NCI-H1092 (cell line): Measurements from ENCODE around the gene AKR1C8.
"Not testable (repeated sequence)": the region's sequence is repeated elsewhere in the genome, so short reads cannot be mapped to it uniquely, and the experiment has no call there.

Experiments used
- DNase-seq: peaks from one replicate; lab custom pipeline; 2025; lab: John Stamatoyannopoulos, UW

AKR1C8 gene

GRCh38 chr10:5184987-5185775 is at the start of gene AKR1C8:
Gene AKR1C8 (minus strand): TSS chr10:5185150. CDS start chr10:5185104, 46 bp downstream.
- DNase-seq: no peak

- no peak for DNase-seq
These were observed 49.3 kb upstream of the AKR1C8 start for GRCh38 chr10:5234106-5234860.

- DNase-seq: no peak
These were observed 48.4 kb upstream of the AKR1C8 start for GRCh38 chr10:5233324-5233723.

DNA sequence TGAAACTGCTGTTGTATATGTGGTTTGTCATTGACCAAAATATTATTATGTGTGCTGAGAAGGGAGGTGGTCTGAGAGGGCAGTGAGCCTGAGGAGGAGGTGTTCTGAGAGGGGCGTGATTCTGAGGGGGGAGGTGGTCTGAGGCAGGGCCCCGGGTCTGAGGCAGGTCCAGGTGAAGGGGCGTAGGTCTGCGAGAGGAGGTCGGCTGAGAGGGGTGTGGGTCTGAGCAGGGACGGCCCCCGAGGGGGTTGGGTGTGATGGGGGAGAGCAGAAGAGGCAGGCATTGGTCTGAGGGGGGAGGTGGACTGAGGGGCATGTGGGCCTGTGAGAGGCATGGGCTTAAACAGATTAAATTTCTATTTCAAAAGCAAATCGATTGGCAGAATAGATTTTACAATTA is 44.1 kb upstream of the AKR1C8 start:
- no peak for DNase-seq

DNA sequence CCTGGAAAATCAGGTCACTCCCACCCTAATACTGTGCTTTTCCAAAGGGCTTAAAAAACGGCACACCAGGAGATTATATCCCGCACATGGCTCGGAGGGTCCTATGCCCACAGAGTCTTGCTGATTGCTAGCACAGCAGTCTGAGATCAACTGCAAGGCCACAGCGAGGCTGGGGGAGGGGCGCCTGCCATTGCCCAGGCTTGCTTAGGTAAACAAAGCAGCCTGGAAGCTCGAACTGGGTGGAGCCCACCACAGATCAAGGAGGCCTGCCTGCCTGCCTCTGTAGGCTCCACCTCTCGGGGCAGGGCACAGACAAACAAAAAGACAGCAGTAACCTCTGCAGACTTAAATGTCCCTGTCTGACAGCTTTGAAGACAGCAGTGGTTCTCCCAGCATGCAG is 38.0 kb upstream of the AKR1C8 start:
- DNase-seq: not testable (repeated sequence)

DNA sequence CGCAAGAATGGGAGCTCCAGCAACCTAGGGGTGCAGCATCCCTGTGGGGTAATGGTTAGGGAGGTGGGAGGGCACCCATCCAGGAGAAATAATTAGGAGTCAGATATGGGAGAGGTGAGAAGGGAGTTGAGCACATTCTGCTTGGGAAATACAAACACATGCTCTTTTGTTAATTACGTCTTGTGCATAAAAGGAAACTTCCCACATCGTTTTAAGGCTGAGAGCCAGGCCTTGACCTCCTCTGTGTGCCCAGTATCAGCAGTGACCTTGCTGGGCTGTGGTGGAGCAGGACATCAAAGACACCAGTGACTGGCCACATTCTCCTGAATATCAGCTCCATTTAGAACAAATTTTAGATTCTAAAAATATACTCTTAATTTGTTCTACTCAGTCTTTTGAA is 34.3 kb upstream of the AKR1C8 start:
- no peak for DNase-seq

DNA sequence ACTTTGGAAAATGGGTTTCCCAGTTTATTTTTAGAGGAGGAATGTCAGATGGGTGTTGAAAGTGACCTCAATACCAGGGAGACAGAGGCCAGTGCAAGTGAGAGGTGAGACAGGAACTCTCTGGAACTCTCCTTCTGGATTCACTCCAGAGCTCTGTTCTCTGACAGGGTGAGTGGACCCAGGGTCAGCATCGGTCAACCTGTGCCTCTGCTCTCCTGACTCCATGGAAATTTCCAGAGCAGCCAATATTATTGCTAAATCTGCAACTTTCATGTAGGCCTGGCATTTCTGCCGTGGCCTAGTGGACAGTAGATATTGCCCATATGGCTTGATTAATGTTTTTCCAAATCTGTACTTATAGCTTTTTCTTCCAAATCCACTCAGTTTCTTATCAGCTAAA is 31.9 kb upstream of the AKR1C8 start:
- no peak for DNase-seq

GRCh38 chr10:5211696-5212536 is 27.0 kb upstream of the AKR1C8 start:
- DNase-seq: no peak

GRCh38 chr10:5210261-5210660 is 25.3 kb upstream of the AKR1C8 start:
- DNase-seq: not testable (repeated sequence)

GRCh38 chr10:5209776-5210175 is 24.8 kb upstream of the AKR1C8 start:
- DNase-seq: not testable (repeated sequence)

GRCh38 chr10:5206799-5207198 is 21.8 kb upstream of the AKR1C8 start:
- no peak for DNase-seq

GRCh38 chr10:5199398-5199797 is 14.4 kb upstream of the AKR1C8 start:
- DNase-seq: no peak

- DNase-seq: no peak
These were observed 13.4 kb upstream of the AKR1C8 start for GRCh38 chr10:5198386-5198785.

DNA sequence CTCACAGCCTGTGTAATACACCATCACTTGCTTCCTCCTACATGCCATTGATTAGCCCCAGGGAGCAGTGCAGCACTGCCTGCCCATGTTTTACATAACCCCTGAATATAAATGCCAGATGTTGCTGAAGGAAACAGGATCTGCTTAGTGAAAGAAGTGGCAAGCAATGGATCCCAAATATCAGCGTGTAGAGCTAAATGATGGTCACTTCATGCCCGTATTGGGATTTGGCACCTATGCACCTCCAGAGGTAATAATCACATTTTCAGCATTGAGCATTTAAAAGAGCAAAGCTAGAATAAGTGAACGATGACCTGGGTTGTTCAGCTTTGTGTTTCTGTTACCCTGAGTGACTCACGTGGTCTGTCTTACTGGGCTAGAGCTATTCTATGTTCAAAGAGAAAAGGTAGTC is 11.8 kb upstream of the AKR1C8 start, which contains the start of gene AKR1C4:
Gene AKR1C4 (plus strand): TSS at position 136 of the 412 bp plus-strand sequence. CDS start 31 bp downstream, at position 167.
- DNase-seq: no peak

GRCh38 chr10:5195727-5196374 is 10.9 kb upstream of the AKR1C8 start:
- no peak for DNase-seq

DNA sequence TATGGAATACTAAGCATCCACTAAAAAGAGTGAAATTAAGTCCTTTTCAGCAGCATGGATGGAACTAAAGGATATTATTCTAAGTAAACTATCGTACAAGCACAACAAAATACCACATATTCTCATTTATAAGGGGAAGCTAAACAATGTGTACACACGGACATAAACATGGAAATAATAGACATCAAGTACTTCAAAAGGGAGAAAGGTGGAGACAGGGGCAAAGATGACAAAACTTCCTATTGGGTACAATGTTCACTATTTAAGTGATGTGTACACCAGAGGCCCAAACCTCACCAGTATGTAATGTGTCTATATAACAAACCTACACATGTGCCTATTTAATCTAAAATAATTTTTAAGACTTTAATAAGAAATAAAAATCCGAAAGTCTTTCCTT is 9.5 kb upstream of the AKR1C8 start:
- no peak for DNase-seq

DNA sequence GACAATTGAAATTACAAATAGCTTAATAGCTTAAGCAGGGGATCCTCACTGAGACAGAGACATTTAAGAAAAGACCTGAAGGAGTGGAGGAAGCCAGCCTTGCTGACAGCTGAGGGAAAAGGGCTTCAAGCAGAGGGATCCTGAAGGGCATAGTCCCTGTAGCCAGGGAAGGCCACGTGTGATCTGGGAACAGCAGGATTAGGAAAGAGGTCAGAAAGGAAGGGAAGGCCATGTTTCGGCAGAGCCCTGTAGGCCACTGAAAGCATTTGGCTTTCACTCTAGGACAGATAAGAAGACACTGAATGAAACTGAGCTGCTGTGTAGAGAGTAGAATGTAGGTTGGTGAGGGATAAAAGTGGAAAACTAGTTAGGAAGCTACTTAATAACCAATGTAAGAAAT is 3.4 kb upstream of the AKR1C8 start:
- no peak for DNase-seq

- DNase-seq: no peak
These were observed 2.9 kb upstream of the AKR1C8 start for GRCh38 chr10:5187867-5188266.

DNA sequence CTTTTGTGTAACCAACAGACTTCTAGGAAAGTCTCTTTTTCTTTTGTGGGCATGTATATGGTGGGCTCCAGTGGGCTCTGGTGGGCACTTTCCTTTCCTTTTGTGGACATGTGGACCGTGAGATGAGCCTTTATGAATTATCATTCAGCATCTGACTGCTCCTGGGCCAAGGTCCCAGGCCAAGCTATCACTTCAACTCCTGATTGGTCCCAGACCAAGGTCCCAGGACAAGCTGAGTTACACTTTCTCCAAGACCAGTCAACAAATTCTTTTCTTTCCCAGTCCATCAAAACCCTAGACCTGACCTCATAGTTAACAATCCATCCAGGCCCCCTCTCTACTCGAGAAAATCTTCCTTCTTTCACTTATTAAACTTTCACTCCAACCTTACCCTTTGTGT is 1.0 kb downstream of the AKR1C8 start:
- no peak for DNase-seq

DNA sequence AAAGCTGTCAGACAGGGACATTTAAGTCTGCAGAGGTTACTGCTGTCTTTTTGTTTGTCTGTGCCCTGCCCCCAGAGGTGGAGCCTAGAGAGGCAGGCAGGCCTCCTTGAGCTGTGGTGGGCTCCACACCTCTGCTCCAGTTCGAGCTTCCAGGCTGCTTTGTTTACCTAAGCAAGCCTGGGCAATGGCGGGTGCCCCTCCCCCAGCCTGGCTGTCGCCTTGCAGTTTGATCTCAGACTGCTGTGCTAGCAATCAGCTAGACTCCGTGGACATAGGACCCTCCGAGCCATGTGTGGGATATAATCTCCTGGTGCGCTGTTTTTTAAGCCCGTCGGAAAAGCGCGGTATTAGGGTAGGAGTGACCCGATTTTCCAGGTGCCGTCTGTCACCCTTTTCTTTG is 4.4 kb downstream of the AKR1C8 start:
- not testable (repeated sequence) for DNase-seq

GRCh38 chr10:5175581-5175980 is 9.4 kb downstream of the AKR1C8 start:
- DNase-seq: not testable (repeated sequence)

DNA sequence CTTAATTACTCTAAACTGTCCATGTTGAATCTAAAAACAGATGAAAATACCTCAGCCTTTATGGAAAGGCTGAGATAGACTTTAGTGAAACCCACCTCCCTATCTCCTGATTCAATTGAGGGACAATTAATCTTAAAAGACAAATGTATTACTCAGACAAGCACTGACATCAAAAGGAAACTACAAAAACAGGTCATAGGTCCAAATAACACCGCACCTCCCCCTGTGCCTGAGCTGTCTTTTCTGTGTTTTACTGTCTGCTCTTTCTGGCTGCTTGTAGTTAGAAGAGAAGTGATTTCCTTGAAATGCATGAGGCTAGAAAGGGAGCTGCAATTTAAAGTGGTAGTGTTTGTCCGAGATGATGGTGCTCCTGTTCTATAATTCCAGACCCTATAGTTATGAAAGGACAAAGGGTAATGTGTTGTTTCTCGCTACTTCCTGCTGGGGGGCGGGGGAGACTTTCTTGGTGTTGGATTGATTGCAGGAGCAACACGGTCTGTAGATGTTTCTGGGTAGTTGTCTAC is 16.0 kb downstream of the AKR1C8 start:
- DNase-seq: no peak
